GM19025 (cell line): Measurements from ENCODE around the gene CHRM1.

ENCODE experiments used
- ATAC-seq: cut with Tn5 transposase; IDR thresholded peaks from one replicate; pipeline ENCODE4 v1.9.1; 2021; ENCODE audit warnings: mild to moderate bottlenecking, low read depth, moderate library complexity; ENCODE audit not compliant: unreplicated experiment

CHRM1 gene

GRCh38 chr11:62908468-62909072 lies 12.6 kb downstream of the CHRM1 start:
- no peak for ATAC-seq

- ATAC-seq = no peak
These were observed 15.1 kb downstream of the CHRM1 start for GRCh38 chr11:62905927-62906531.

- ATAC-seq = no peak
These were observed 15.9 kb downstream of the CHRM1 start for GRCh38 chr11:62905296-62905695.

GRCh38 chr11:62902932-62903331 lies 18.2 kb downstream of the CHRM1 start:
- ATAC-seq = no peak

GRCh38 chr11:62898027-62898426 lies 23.1 kb downstream of the CHRM1 start:
- no peak for ATAC-seq

GRCh38 chr11:62897311-62897710 lies 23.9 kb downstream of the CHRM1 start:
- no peak for ATAC-seq

- ATAC-seq = no peak
These were observed 25.1 kb downstream of the CHRM1 start for GRCh38 chr11:62896049-62896448.

GRCh38 chr11:62895501-62895900 lies 25.7 kb downstream of the CHRM1 start:
- no peak for ATAC-seq

GRCh38 chr11:62892077-62892922 lies 28.9 kb downstream of the CHRM1 start:
- ATAC-seq = no peak

GRCh38 chr11:62889484-62890437 lies 31.4 kb downstream of the CHRM1 start:
- no peak for ATAC-seq

- no peak for ATAC-seq
These were observed 32.1 kb downstream of the CHRM1 start for GRCh38 chr11:62889126-62889483.

GRCh38 chr11:62888406-62888805 lies 32.8 kb downstream of the CHRM1 start:
- no peak for ATAC-seq

- no peak for ATAC-seq
These were observed 35.9 kb downstream of the CHRM1 start for GRCh38 chr11:62885137-62885750.

- ATAC-seq = no peak
These were observed 37.5 kb downstream of the CHRM1 start for GRCh38 chr11:62883673-62884072.

GRCh38 chr11:62882788-62883501 lies 38.2 kb downstream of the CHRM1 start:
- ATAC-seq = no peak

GRCh38 chr11:62882431-62882749 lies 38.8 kb downstream of the CHRM1 start:
- ATAC-seq = no peak

- ATAC-seq = peak; percentile 26
These were observed 39.4 kb downstream of the CHRM1 start for GRCh38 chr11:62881579-62882430.

- ATAC-seq = peak; percentile 64
These were observed 40.2 kb downstream of the CHRM1 start, which contains the start of gene SLC3A2 for GRCh38 chr11:62880803-62881578. SLC3A2 (plus strand) TSS chr11:62880896; CDS start chr11:62881024, 128 bp downstream.
